Stimulated activated CD8-positive, alpha-beta memory T cell treated with anti-CD3 and anti-CD28 coated beads, Interleukin-4, amount 100 ng/mL, for 4 hours (primary cell): ENCODE data around the gene RMND5A.

Experiments used
- DNase-seq, 2 donors: peaks; one replicate each; pipeline ENCODE4 v3.0.0-alpha.2; 2020; ENCODE audit warnings: low read depth in 2 of 2, low spot score in 1 of 2

RMND5A gene, protein sequence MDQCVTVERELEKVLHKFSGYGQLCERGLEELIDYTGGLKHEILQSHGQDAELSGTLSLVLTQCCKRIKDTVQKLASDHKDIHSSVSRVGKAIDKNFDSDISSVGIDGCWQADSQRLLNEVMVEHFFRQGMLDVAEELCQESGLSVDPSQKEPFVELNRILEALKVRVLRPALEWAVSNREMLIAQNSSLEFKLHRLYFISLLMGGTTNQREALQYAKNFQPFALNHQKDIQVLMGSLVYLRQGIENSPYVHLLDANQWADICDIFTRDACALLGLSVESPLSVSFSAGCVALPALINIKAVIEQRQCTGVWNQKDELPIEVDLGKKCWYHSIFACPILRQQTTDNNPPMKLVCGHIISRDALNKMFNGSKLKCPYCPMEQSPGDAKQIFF

DNA sequence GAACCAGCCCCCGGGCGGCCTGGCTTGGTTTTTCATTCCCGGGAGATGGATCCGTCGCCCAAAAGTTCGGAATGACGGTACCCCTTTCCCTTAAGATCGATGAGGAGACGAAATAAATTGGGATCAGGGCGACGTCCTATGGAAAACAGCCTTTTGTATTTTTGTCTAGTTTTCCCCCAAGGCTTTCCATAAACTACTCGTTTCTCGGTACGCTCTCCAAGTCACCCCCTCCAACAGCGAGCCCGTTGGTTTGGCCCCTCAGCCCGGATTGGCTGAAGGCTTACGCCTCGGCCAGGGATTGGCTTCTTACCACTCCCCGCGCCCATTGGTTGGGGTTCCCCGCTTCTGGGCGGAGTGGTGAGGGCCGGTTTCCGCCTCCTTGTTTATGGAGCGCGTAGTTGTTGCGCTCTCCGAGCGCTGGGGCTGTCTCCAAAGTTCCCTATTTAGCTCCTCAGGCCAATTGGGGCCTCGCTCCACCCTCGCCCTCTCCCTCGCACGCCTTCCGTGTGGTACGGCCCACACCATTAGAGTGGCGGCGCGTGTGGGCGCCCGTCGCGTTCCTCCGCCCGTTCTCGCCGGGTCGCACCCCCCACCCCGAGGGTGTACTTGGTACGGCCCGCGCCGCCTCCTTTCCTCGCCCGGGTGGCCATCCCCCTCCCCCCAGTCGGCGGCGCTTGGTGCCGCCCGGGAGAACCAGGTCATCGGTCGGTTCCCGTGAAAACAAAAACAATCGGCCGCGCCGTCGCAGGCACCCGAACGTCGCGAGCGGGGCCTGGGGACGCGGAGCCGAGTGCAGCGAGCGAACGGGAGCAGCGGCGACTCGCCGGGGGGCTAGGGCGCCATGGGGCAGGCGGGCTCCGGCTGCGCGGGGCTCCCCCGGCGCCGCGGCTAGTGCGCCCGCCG, at the start of gene RMND5A:
Gene RMND5A (plus strand): TSS at position 655 of the 903 bp plus-strand sequence. CDS start 377 bp downstream, outside the sequence.
- DNase-seq: peak; percentile 76 to 92

DNA sequence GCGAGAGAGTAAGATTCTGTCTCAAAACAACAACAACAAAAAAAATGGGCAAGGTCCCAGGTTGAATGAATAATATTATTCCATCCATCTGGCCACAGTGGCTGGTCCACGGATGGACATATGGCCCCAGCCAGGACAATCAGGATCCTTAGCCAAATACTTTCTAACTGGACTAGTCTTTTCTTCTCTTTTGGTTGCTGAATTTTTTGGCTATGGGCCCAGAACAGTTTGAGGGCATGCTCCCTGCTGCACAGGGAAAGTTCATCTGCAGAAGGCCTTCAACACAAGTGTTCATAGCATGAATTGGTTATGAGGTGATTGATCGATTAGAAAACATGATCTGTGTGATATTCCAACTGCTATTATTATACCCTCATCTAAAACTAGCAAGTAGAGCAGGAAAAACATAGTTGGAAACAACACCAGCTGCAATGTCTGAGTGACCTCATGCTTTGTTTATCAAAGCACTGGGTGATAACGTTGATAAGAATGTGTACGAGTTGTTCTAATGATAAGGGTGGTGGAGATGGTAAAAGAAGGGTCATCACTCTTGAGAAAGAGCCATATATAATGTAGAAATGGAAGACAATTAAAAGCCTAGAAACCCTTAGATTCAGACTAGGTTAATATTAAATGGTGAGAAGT, 48.6 kb upstream of the RMND5A start:
- no peak for DNase-seq

DNA sequence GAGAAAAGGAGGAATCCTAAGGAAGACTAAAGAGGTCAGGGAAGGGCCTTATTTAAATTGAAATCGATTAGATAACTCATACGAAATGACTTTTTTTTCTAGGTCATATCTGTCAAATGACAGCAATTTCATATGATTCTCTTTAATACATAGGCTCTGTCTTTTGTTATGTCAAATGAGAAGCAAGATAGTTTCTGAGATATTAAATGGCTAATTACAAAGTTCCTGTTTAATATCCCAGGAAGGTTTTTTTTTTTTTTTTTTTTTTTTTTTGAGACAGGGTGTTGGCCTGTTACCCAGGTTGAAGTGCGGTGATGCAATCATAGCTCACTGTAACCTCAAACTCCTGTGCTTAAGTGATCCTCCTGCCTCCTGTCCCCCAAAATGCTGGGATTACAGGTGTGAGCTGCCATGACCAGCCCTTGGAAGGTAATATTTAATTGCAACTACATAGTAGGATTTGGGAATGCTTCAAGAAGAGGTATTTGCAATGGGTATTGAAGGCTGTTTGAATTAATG, 48.0 kb upstream of the RMND5A start:
- no peak for DNase-seq

DNA sequence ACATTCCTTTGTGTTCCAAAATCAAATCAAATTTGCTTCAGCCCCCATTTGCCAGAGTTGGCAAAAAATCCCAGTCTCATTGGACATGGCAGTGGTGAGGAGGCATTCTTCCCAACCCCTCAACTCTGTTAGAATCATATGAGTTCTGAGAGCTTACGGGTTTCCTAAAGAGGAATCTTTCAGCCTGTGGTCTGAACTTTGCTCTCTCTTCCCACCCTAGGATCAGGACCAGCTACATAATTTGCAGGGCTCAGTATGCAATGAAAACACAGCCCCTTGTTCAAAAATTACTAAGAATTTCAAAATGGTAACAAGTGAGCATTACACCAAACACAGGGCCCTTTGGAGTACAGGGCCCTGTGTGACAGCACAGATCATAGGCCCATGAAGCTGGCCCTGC, 47.1 kb upstream of the RMND5A start:
- DNase-seq: no peak

DNA sequence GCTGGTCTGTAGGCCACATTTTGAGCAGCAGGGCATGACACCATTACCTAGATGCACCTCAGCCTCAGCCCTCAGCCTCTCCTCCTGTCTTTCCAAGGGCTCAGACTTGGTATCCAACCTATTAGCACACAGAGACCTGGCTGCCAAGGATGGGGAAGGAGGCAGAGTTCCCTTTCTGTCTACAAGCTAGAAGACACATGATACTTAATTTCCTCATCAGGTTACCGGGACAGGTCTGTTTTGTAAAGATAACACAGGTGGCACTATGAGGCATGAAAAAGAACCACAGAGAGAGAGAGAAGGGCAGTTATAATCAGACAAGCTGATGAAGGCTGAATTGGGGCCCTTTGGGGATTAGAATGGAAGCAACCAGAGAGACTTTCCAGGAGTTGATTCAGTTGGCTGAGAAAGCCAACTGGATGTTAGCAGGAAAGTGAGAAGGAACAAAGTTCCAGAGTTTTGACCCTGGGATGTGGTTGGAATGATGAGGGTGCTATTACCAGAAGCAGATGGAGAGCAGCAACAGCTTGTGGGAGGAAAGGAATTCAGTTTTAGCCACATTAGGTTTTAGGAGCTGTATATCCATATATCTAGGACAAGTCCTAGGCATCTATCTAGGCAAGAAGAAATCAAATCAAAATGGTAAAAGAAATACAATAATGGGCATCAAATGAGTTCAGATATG, 46.0 kb upstream of the RMND5A start:
- DNase-seq: no peak

DNA sequence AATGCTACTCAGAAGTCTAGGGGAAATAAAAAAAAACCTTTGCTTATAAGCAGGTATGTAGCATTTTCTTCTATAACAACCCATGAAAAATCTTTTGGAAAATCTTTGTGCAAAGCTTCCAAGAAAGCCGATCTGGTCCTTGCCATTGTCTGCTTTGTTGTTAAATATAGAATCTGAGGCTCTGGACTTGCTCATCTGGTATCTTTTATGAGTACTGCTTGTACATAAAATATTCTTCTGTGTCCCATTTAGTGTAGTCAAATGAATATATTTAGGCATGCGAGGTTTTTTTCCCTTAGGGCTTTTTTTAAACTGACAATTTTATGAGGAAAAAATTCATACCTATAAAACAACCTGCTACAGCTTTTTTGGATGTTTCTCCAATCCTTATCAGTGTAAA, 45.0 kb upstream of the RMND5A start:
- DNase-seq: no peak

DNA sequence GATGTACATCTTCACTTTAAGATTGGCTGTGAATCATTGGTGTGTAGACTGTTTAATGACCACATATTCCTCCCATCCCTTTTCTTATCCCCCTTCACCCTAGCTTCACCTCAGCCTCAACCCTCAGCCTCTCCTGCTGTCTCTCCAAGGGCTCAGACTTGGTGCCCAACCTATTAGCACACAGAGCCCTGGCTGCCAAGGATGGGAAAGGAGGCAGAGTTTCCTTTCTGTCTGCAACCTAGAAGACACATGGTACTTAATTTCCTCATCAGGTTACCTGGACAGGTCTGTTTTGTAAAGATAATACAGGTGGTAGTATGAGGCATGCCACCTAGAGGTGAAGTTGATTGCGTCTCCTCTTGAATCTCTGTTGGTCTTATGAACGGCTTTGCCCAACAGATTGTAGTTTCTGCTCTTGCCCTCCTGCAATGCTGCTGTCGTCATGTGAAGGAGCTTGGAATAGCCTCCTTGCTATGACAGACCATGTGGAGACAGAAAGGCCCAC, 44.5 kb upstream of the RMND5A start:
- no peak for DNase-seq

DNA sequence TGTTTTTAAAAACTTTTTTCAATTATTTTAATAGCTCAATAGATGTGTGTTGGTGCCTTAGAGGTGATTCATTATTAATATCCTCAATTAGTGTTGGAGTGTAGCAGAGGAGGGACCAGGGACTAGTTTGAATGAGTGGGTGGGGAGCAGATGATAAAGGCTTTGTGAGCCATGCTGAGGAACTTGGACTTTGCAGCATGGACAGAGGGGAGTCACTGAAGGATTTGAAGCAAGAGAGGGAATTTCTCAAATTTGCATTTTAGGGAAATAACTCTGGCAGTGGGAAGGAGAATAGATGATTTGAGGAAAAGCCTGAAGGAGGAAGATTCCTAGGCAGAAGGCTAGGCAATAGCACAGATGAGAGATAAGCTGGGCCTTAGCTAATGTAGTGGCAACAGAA, 42.3 kb upstream of the RMND5A start:
- no peak for DNase-seq

DNA sequence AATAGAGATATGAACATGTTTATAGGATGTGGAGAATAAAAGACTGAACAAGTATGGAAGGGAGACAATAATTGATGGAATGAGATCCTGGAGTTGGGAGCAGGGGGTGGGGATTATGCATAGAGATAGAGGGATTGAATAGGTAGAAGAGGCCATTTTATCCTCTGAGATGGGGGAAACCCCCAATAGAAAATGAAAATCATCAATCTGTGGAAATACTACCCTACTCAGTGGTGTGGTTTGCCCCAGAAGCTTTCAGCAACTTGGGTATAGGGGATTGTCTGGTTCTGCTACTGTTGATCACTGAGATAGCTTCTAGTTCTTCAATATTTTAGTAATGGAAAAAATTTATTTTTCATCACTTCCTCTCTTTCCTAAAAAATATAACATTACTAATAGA, 41.1 kb upstream of the RMND5A start:
- no peak for DNase-seq

DNA sequence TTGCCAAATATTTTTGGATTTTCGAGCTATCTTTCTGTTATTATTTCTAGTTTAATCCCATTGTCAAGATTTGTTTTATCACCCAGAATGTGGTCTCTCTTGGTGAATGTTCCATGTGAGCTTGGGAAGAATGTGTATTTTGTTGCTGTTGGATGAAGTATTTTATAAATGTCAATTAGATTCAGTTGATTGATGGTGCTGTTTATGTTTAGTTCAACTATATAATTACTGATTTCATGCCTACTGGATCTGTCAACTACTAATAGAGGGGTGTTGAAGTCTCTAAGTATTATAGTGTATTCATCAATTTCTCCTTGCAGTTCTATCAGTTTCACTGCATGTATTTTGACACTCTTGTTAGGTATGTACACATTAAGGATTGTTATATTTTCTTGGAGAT, 34.7 kb upstream of the RMND5A start:
- no peak for DNase-seq

DNA sequence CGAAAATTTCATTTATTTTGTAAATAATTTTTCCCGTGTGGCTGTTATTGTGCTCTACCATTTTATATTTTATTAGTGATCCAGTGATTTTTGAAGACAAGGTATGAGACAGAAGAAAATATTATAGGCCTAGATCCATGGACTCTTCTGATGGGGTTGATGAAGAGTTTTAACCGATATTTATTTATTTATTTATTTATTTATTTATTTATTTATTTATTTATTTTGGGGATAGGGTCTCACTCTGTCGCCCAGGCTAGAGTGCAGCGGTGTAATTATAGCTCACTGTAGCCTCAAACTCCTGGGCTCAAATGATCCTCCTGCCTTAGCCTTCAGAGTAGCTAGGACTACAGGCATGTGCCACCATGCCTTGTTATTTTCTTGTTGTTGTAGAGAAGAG, 33.6 kb upstream of the RMND5A start:
- no peak for DNase-seq

DNA sequence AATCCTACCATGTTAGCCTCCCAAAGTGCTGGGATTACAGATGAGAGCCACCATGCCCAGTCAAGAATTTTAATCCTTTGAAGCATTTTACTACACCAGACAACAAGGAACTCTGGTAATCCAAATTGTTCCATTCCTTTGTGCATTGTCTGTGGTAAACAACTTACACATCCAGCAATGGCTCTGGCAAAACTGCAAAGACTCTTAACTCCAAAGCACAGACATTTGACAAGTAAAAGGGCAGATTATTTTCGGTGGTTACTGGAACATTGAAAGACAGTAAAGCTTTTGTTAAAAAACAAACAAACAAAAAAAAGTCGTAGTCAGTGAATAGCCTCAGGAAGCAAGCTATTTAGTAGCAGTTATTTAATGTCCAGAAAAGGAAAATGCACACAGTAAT, 33.2 kb upstream of the RMND5A start:
- no peak for DNase-seq

DNA sequence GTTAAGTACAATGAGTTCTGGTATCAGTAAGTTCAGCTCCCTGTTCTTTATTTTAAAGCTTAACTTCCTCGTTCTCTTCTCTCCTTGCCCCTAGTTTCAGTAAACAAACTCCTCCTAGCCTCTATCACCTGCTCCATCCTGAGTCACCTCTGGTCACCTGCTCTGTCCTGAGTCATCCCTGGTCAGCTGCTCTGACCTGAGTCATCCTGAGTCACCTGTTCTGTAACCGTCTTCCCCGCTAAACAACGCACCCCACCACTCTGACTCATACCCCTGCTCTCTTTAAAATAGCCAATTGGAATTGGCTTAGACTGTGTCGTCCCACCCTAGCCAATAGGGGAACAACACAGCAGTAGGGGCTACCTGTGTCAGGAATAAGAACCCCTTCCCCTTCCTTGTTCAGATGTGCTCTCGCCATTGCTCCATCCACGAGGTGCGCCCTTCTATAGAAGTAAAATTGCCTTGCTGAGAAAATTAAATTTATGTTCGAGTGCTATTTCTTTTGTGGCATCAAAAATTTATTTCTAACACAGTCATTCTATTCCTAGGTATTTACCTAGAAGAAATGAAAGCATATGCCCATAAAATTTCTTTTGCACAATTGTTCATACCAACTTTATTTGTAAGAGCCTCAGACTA, 24.9 kb upstream of the RMND5A start:
- DNase-seq: no peak

DNA sequence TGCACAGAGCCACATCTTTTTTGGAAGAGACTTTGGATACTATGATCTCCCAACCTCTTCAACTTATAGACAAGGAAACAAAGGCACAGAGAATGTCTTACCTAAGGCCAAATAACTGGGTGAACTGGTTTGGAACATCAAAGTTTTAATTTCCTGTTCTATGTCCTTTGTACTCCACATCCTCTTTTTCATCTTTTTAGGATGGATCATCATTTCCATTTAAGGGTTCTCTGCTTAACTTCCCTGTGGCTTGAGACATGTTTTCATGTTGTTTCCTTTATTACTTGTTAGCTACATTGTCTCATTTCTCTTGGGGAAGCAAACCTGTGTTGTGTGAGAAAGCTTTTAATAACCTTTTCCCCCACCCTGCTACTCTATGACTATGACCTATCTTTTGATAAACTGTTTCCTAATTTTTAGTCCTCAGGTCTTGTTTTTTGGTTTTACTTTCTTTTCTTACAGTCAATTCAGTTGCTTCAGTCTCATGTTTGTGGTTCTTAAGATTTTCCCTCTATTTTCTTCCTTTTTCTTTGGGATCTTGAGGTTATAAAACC, 22.5 kb upstream of the RMND5A start:
- no peak for DNase-seq

DNA sequence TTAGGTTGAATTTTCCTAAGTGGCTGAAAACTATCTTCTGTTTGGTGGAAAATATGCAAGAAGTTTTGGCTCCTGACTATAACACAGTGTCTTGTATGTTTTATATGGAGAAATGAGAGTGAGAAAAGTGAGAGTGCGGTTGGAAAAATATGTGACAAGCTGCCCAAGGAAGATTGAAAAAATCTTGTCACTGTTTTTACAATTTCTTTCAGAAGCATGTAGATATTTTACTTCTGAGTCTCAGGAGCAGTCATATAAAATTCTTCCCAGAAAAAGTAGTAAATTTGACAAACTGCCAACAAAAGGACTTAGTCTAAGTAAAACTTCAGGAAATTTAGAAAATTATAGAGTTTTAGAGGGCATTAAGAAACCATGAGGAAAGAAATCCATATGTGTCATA, 19.4 kb upstream of the RMND5A start:
- DNase-seq: no peak

DNA sequence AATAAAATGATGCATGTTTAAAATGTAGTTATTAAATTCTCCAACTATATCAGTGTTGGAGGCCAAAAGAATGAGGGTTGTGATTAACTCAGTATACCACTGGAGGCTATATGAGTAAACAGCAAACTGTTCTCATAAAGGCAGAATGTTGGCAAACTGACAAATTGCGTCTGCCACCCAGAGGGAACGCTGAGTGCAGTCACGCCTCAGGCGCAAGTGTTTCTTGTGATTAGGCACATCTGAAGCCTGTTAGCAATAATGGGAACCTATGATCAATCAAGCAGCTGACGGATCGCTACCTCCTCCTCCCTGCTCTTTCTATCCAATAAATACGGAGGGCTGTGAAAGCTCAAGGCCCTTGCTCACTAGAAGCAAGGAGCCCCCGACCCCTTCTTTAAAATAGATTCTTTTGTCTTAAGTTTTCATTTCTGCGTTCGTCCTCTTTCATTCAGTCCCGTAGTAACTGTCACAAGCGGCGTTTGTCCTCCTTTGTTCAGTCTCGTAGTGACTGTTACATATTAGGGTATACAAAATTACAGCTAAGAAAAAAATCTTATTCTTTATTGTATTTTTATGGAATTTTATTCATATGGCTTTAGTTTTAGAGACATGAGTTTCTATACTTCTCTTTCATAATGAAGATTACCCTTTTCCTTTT, 16.3 kb upstream of the RMND5A start:
- no peak for DNase-seq

DNA sequence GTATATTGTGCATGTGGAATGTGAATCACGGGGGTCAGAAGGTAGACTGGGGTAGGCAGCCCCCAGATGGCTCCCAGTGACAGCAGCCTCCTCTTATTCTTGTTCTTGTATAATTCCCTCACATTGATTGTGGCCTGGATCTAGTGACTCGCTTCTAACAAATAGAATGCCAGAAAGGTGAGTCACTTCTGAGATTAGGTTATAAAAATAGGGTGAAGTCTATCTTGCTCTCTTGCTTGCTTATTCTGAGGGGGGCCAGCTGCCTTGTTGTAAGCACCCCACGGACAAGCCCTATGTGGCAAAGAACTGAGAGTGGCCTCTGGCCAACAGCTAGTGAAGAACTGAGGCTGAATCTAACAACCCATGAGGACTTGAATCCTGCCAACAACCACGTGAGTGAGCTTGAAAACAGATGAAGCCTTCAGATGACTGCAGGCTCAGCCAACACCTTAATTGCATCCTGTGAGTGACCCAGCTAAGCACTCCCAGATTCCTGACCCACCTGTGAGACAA, 15.6 kb upstream of the RMND5A start:
- no peak for DNase-seq

DNA sequence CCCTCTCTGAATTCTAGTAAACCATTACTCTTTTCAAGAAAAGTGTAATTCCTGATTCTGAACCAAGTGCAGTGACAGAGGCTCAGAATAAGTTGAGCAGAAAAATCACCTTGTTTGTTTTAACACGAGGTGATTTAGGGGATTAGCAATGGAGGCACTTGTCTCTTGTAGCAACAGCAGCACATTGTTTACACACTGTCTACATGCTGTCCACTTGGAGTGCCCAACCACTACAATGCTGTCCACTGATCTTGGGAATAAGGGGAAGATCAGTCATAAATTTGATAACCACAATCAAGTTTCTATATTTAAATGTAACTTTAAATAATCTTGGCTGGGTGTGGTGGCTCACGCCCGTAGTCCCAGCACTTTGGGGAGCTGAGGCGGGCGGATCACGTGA, 13.9 kb upstream of the RMND5A start:
- no peak for DNase-seq

DNA sequence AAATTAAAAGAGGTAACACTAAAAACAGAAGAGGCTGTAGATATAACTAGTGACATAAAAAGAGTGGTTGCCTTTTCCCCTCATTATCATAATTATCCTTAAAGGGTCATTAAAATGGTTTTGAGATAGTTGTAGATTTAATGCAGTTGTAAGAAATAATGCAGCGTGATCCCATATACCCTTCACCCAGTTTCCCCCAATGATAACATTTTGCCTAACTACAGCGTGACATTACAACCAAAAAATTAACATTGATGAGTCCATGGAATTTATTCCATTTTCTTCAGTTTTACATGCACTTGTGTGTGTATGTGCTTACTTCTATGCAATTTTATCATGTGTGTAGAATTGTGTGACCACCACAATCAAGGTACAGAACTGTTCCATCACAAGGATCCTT, 13.2 kb upstream of the RMND5A start:
- no peak for DNase-seq
